GM19025 (cell line): ENCODE results near the gene PPA2.
"Not testable (repeated sequence)": the region's sequence is repeated elsewhere in the genome, so short reads cannot be mapped to it uniquely, and the experiment has no call there.

Experiments used
- ATAC-seq: cut with Tn5 transposase; IDR thresholded peaks from one replicate; pipeline ENCODE4 v1.9.1; 2021; ENCODE audit warnings: mild to moderate bottlenecking, low read depth, moderate library complexity; ENCODE audit not compliant: unreplicated experiment

PPA2 gene

GRCh38 chr4:105473324-105474098, at the start of gene PPA2:
Gene PPA2 (minus strand): TSS chr4:105474062. CDS start chr4:105474050, 12 bp downstream.
- peak; percentile 78 for ATAC-seq

DNA sequence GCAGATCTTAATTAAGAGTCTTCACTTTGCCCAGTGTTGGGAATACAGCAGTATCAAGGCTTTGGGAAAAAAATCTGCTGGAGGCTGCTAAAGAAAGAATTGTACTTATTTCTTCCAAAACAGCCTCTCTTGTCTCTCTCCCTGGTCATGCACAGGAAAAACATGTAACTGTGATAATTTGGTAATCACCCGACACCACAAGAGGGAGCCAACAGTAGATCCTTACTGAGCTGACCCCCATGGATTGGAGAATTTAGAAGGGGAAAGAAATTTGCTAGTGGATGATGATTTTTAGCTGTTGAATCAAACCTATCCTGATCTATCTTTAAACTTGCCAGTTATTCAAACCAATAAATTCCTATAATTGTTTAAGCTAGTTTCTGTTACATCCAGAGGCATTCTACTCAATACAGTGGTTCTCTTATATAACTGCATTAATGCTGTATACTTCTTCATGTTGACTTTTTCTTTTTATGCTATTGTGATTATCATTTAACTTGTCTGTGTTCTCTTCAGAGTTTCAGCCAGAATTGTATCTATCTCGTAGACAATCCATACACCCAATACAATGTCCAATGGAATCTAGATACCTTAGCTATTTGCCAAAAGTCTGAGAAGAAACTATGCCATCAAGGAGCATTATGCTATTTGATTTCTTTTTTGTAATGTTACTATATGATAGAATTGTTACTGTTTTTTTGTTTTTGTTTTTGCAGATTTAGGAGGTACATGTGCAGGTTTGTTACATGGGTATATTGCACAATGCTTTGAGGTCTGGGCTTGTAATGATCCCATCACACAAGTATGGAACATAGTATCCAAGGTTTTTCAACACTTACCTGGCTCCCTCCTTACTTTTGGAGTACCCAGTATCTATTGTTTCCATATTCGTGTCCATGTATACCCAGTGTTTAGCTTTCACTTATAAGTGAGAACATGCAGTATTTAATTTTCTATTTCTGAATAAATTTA, 47.2 kb upstream of the PPA2 start:
- ATAC-seq, result no peak

DNA sequence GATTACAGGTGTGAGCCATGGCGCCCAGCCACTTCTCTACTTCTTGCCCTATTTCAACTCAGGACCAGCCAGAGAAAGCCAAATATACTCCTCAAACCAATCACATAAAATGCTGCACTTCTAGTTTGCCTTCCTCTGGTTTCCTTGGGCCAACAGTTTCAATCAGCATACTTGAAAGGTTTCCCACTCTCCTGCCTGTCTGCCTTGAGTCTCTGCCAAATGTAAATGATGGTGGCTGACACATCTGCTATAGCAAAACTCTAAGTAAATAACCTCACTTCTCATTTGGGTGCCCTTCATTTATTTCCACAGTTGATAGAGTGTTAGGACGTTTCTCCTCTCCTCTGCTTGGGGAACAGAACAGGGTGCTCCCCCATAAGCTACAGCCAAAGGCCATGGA, 36.4 kb upstream of the PPA2 start:
- ATAC-seq, result no peak

DNA sequence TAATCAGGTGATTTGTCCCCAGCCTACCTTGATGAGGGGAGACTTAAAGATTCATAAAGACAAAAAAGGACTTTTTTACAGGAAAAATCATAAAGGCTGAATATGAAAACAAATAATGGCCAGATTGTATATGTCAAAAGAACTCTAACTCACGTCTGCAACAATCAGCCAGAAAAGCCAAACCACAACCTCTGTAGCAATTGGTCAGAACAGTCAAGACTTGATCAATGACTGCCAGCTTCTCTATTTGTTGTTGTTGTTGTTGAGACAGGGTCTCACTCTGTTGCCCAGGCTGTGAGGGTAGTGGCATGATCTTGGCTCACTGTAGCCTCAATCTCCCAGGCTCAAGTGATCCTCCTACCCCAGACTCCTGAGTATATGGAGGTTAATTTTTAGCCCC, 35.9 kb upstream of the PPA2 start:
- ATAC-seq, result no peak

DNA sequence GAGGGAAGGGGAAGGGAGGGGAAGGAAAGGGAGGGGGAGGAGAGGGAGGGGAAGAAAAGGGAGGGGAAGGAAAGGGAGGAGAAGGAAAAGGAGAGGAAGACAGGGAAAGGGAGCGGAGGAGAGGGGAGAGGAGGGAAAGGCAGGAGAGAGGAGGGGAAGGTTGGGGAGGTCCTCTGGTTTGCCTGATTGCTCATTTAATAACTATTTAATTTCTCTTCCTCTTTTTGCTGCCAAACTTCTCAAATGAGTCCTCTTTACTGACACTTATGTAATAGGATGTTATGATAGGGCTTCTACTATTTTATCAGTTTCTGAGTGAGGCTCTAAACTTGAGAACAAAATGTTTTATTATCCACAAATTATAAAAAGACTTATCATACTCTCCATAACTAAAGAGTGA, 35.4 kb upstream of the PPA2 start:
- peak; percentile 90 for ATAC-seq

DNA sequence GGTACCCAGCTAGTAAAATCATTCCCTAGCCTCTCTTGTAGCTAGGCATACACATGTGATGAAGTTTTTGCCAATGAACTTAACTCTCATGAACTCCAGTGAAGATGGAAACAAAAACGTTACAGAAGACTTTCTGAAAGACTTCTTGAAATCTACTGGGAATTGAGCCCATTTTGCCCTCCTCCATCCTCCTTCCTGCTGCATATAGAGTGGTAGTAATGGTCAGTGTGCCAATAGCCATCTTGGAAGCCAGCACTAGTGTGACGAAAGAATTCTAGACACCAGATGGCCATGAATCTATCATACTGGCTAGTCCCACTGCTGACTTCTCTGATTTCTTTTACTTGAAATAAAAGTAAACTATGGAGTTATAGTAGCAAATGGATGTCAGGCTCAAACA, 30.9 kb upstream of the PPA2 start:
- no peak for ATAC-seq

GRCh38 chr4:105503484-105503883, 29.6 kb upstream of the PPA2 start:
- no peak for ATAC-seq

DNA sequence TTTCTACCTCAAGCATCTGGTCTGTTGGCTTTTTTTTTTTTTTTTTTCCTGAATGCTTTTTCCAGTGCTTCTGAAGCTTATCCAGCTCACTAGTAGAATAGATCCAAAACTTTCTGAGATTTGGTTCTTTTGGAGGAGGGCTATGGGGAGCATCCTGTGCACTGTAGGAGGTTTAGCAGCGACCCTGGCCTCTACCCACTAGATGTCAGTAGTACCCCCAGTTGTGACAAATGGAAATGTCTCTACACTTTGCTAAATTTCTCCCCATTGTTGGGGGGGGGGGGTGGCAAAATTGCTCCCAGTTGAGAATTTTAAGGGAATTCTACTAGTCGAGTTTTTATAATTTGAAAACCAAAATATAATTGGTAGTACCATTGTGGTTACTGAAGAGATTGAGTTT, 23.0 kb upstream of the PPA2 start:
- no peak for ATAC-seq

- ATAC-seq, result no peak
Measured at GRCh38 chr4:105495667-105496066, 21.8 kb upstream of the PPA2 start.

- no peak for ATAC-seq
Measured at GRCh38 chr4:105490523-105490922, 16.7 kb upstream of the PPA2 start.

GRCh38 chr4:105483840-105484239, 10.0 kb upstream of the PPA2 start:
- no peak for ATAC-seq

GRCh38 chr4:105474099-105474518, 247 bp upstream of the PPA2 start:
- ATAC-seq, result peak; percentile 9

DNA sequence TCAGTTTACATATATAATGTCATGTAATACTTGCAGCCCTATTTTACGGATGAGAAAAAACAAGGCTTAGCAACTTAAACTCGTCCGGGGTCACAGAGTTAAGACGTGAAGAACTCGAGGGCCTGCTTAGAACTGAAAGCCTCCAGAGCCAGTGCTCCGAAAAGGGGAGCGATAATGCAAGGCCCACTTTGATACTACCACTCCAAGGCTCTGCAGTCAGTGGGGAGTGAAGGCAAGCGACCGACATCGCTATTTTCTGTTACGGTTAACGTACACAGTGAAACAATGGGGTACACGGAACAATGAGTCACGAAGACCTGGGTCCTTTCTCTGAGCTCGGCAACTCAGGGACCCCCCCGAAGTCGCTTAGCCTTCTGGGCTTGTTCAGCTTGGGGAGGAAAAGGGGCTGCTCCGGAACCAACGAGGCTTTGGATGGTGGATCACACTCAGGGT, 965 bp downstream of the PPA2 start:
- no peak for ATAC-seq

DNA sequence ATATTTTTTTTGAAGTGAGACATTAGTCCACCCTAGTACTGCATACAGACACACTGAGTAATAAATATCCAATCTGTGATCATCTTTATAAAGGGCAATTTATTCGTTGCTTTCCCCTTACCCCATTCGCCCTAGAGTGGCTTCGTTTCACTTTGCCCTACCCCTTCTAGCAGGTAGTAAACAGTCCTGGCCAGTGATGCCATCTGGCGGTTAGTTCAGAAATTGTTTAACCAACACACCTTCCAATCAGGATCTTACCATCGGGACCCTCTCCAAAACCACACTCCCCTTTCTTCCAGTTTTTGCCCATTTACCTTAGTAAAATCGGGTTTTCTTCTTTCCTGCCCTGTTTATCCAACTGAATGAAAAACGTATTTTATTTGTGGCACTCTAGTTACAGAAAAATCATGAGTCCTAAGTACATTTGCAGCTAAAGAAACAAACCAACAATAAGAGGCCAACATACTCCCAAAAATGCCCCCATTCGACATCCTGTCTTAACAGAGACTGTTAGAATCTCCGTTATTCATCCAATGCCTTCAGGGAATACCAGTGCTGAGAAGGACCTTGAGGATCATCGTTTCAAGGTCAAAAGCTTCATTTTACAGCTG, 2.2 kb downstream of the PPA2 start:
- peak; percentile 30 for ATAC-seq

DNA sequence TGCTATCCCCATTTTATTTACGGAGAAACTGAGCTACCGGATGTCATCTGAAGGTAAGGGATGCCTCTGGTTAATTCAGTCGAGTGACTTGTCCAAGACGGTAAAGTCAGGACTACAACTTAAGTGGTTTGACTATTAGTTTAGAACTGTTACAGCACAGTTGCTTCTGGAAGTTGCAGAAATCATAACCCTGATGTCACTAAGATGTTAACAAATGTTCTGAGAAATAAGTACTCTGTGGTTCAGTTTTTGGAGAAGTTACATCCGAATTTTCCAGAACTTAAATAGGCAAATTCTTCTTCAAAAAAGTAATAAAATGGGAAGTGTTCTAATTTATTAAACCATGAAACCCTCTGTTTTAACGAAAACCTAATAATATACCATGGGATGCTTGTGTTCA, 3.1 kb downstream of the PPA2 start:
- no peak for ATAC-seq

DNA sequence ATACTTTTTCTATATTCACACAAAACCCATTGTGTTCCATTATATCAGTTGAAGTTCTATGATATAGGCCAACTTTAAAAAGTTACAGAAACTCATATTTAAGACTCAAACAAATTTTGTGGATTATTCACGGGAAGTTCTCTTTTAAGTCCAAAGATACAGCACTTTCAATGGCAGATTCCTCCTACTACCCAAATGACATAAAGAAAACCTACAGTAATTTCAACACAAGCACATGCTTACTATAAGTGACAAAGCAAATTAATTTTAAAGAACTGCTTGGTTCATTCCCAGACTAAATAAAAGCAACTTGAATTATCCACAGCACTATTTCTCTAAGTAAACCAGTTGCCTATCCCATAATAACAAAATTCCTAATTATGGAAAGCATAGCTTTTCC, 4.1 kb downstream of the PPA2 start:
- no peak for ATAC-seq

- no peak for ATAC-seq
Measured at GRCh38 chr4:105466580-105466979, 7.3 kb downstream of the PPA2 start.

GRCh38 chr4:105464563-105464962, 9.3 kb downstream of the PPA2 start:
- not testable (repeated sequence) for ATAC-seq

- ATAC-seq, result no peak
Measured at GRCh38 chr4:105462576-105462975, 11.3 kb downstream of the PPA2 start.

GRCh38 chr4:105461621-105462382, 12.1 kb downstream of the PPA2 start:
- ATAC-seq, result no peak
